Smooth muscle cell of the brain vasculature (primary cell): ENCODE results near the gene FKBP4.

Source experiments
- DNase-seq: peaks from one replicate; pipeline ENCODE4 v3.0.0-alpha.2; 2012; ENCODE audit warnings: low read depth, low spot score

The FKBP4 gene

GRCh38 chr12:2845280-2845679, 50.5 kb downstream of the FKBP4 start:
- no peak for DNase-seq

- no peak for DNase-seq
Observed at GRCh38 chr12:2851931-2852330, 57.2 kb downstream of the FKBP4 start.

GRCh38 chr12:2853626-2854025, 58.9 kb downstream of the FKBP4 start:
- DNase-seq: no peak
